ENCODE measurements around the gene CELF4.

CELF4 gene

GRCh38 chr18:37249171-37249886 lies 316.3 kb downstream of the CELF4 start:
- DNase-seq, result no peak

GRCh38 chr18:37248281-37248680 lies 317.3 kb downstream of the CELF4 start:
- DNase-seq, result no peak

DNA sequence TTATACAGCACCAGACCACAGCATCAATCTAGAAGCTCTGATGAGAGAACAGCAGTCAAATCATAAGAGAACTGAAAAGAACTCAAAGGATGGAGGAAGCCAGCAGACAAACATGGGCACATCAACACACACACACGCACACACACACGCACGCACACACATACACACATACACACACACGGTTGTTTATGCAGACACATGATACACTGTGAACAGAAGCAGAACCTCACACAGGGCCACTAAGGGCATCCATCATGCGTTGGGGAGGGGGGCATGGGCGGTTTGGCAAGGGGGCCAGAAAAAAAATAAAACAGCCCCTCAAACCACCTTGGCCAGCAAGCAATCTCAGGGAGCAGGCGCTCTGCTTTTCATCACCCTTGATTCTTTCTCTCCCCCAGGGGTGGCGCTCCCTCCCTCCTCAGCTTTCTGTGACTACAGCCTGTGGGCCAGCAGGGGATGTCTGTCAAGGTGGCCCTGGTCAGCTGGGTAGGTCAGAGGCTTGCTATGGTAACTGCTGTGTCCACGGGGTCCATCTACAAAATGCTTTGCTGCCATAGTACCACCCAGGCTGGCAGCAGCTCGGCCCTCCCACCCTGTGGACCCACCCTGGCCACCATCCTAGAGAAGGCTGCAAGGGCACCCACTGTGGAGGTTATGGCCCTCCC lies 318.0 kb downstream of the CELF4 start:
- DNase-seq, result no peak

GRCh38 chr18:37246779-37247340 lies 318.7 kb downstream of the CELF4 start:
- no peak for DNase-seq

DNA sequence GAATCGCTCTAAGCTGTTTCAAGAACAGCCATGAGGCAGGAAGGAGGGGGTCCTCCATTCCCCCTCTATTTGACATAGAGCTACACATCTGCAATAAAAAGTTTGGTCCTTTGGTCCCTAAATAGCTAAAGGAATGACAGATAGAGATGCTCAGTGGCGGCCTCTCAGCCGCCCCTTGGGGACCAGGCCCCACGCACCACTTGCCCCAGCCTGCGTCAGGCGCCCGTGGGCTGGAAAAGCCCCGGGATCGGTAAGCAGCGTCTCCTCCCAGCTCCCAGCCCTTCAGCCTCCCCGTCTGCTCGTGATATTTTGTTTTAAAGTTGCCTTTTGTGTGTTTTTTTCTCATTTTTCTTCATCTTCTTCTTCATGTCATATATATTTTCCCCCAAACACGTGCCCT lies 321.0 kb downstream of the CELF4 start:
- no peak for DNase-seq

DNA sequence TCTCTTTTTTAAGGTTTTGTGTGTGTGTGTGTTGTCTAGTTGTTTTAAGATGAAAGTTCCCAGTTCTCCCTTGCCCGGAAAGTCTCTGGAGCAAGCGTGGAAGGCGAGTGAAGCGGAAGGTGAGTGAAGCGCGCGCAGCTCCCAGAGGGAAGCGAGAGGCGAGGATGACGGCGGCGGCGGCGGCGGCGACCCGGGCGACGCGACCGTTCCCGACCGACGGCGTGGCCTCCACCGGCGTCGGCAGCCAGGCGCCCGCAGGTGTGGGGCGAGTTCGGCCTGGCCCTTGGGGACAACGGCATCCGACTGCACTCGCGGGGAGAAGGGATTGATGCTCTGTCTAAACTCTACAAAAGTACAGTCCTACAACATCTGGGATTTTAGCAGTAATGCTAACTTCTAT lies 321.9 kb downstream of the CELF4 start:
- DNase-seq, result no peak

DNA sequence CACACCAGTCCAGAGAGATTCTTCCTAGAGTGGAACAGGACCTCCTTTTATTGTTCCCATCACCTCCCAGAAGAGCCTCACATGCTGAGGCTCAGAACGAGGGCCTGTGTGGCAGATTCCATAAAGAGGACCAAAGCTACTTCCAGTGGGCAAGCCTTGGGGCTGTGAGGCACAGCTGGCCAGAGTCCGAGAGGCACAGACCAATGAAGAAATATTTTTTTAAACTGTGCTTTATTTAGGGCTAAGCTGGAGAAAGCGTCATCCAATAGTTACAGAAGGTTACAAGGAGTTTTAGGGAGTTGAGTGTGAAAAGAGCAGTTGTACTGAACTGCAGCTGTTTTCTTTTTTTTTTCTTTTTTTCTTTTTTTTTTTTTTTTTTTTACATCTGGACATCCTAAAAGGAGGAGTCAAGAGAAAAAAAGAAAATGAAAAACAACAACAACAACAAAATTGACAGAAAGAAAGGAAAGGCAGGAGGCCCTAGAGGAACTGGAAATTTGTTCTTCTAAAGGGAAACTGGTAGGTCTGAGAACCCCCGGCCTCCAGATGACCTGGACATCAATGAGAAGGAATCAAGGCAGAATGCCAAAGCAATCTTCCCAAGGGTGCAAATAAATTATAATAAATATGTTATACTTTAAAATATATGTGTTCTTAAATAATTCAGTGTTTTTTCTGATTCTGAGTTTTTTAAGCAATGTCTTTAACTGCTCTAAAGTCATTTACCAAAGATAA lies 322.6 kb downstream of the CELF4 start:
- DNase-seq, result no peak

DNA sequence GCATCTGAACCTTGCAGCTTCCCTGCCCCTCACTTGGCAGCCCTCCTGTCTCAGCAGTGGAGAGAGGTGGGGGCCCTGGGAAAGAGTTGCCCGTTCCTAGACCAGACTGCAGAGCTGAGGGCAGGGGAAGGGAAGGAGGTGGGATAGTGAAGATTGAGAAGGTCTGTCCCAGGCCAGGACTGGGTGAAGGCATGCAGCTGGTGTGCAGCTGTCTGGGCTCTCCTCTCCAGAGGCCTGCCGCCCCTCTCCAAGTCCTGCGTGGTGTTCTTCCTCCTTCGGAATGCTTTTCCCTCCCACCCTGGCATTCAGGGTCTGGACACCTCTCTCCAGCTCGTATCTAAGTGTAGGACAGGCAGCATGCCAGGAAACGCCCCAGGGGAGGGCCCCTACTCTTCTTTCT lies 323.5 kb downstream of the CELF4 start:
- DNase-seq, result no peak

- no peak for DNase-seq
These were observed 327.1 kb downstream of the CELF4 start for GRCh38 chr18:37238282-37239108.

GRCh38 chr18:37235583-37235982 lies 330.0 kb downstream of the CELF4 start:
- DNase-seq, result no peak

DNA sequence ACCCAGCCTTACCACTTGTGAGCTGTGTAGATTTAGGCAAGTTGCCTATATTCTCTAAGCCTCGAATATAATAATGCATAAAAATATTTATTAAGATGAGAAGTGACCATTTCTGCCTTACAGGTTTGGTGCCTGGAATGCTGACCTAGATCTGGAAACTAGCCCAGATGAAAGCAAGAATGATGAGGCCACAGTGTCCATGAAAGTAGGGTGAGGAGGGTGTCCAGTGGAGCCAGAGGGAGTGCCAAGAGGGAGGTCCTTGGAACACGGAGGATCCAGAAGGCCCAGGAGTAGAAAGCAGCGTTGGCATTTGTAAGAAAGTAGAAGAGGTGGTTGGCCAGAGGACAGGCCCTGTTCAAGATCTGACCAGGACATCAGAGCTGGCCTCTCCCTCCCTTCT lies 334.3 kb downstream of the CELF4 start:
- no peak for DNase-seq

GRCh38 chr18:37230768-37231167 lies 334.8 kb downstream of the CELF4 start:
- DNase-seq, result no peak

DNA sequence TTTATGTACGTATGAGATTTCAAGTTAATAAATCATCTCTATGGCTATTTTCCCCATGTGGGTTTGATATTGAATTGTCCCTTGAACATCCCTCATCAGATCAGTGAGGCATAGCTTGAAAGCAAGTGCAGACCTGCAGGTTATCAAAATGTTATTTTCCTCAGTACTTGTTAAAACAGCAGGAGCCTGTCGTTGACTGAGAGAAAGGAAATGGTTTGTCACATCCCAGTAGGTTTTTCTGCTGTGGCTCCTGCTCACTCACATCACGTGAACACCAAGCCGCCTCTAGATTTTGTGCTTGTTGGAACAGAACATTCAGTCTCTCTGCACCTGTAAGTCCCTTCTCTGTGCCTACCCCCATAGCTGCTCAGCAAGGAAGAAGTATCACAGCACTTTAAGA lies 340.3 kb downstream of the CELF4 start:
- DNase-seq, result no peak

DNA sequence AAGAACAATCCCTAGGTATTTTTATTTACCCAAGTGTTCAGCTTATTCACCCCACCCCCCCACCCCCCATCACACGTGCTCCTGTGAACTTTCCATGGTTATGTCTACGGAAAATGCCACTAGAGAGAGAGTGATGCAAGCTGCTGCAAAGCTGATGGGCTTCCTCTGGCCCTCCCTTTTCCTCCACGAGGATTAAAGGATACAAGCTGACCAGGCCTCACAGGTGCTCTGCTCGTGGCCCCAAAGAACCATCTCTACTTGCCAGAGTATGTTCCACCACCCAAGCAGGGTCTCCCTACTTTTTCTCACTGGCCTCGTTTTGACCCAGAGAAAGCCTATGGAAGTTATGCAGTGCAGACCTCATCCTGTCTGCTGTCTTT lies 342.6 kb downstream of the CELF4 start:
- DNase-seq, result no peak

GRCh38 chr18:37222354-37222998 lies 343.1 kb downstream of the CELF4 start:
- DNase-seq, result peak in 1 of 2 experiments; percentile 4

DNA sequence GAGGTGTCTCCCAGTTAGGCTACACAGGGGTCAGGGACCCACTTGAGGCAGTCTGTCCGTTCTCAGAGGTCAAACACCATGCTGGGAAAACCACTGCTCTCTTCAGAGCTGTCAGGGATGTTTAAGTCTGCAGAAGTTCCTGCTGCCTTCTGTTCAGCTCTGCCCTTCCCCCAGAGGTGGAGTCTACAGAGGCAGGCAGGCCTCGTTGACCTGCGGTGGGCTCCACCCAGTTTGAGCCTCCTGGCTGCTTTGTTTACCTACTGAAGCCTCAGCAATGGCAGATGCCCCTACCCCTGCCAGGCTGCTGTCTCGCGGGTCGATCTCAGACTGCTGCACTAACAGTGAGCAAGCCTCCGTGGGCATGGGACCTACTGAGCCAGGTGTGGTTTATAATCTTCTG lies 346.3 kb downstream of the CELF4 start:
- DNase-seq, result no peak

GRCh38 chr18:37218022-37218590 lies 347.5 kb downstream of the CELF4 start:
- DNase-seq, result no peak

DNA sequence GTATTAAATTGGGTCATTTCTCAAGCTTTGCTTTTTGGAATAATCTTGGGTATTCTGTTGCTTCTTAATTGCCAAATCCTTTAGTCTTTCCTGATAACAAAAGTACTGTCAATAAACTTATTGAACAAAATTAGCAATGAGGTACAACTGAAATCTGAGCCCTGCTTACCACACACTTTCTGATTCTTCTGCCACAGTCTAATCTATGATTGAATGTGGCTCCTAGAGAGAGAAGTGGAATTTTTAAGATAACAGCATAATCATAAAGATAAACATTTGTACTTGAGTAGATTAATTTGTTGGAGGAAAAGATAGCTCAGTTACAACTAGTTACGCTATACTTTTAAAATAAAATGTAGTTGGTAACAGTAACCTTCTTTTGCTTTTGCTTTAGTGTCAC lies 354.8 kb downstream of the CELF4 start:
- no peak for DNase-seq

DNA sequence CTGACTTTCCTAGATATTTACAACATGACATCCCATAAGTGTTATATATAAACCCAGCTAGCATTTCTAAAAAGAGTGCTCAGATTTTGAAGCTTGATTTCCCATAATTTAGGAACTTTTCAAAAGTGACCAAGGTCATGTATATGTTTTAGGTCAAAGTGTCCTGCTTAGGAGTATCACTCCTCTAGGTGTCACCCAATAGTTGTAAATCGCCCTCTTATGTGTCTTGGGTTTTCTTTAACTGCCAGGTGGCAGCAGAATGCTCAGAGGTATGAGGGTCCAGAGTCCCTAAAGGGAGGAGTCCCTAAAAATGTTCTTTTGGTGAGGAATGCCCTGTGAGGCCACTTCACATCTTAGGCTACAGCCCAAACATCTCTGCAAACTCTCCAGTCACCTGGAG lies 358.3 kb downstream of the CELF4 start:
- no peak for DNase-seq

GRCh38 chr18:37199741-37200140 lies 365.9 kb downstream of the CELF4 start:
- no peak for DNase-seq
